HFFc6 (cell line): ENCODE results near the gene AKR1B1. TPM values are rescaled to one million over a fixed set of nuclear protein-coding genes. Genes with fewer than 3 reads are reported as not detected.
A peak's percentile ranks its signal among the peaks of the same experiment; 100 is the strongest.

Experiments used
- DNase-seq: peaks from one replicate; pipeline ENCODE4 v3.0.0-alpha.2; 2018
- H3K27ac Mint-ChIP-seq: 2 replicates; pipeline ENCODE4 v1.8.0; 2020; ENCODE audit warnings: mild to moderate bottlenecking, mixed read lengths
- H3K27me3 Mint-ChIP-seq: 2 replicates; pipeline ENCODE4 v1.8.0; 2021; ENCODE audit warnings: mild to moderate bottlenecking, moderate library complexity, mixed read lengths; ENCODE audit not compliant: insufficient read depth
- H3K36me3 Mint-ChIP-seq: 2 replicates; pipeline ENCODE4 v1.8.0; 2021; ENCODE audit warnings: low read depth, mixed read lengths
- H3K4me1 Mint-ChIP-seq: 2 replicates; pipeline ENCODE4 v1.8.0; 2020; ENCODE audit warnings: low read depth, mixed read lengths
- H3K4me3 Mint-ChIP-seq: 2 replicates; pipeline ENCODE4 v1.8.0; 2020; ENCODE audit warnings: mild to moderate bottlenecking, moderate library complexity, mixed read lengths
- H3K9me3 Mint-ChIP-seq: 2 replicates; pipeline ENCODE4 v1.8.0; 2020; ENCODE audit warnings: mild to moderate bottlenecking, mixed read lengths
- CTCF ChIP-seq: fragments of 200-600 bp; sonication (generic); IDR thresholded peaks from 2 replicates; pipeline ENCODE4 v1.5.0; 2021; ENCODE audit warnings: antibody characterized with exemption, mild to moderate bottlenecking
- total RNA-seq, 6 experiments: library from RNA; stranded (reverse); fragmentation: NEBNext Ultra II Directional; extraction: Animal tissue kit (Norgen Biotek cat#: 25700); gene quantifications; 2 replicates in 1 of 6; 3 replicates in 5 of 6; pipeline ENCODE4 v1.2.3, GENCODE V29; 2021

AKR1B1 gene
- total RNA-seq, 6 experiments from 2014 or later, result 208 to 232 (median 223) TPM

DNA sequence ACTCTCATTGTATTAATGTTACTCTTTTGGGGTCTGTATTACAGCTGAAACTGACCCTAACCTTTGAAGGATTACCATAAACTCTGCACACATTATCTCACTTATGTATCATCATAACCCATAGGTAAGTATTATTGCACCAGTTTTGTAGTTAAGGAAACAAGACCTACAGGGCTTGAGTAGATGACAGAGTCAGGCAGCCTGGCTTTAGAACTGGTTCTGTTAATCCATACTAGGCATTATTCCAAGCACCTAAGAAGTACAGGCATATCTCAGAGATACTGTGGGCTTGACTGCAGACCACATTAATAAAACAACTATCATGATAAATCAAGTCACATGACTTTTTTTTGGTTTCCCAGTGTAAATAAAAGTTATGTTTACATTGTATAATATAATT, 17.1 kb upstream of the AKR1B1 start:
- DNase-seq, result no peak
- no peak for TF ChIP-seq CTCF
- Mint-ChIP-seq H3K36me3 (peaks cover 6% of the 10 kb centered on the region; the same call in 1 of the 2 replicates), H3K27me3 (no peaks in the 10 kb centered on the region), H3K4me1 (peaks cover 63% of the 10 kb centered on the region), H3K4me3 (no peak overlapping the region), H3K27ac (no peak overlapping the region), H3K9me3 (peaks cover 5% of the 10 kb centered on the region; the same call in 1 of the 2 replicates)

GRCh38 chr7:134474828-134475227, 15.9 kb upstream of the AKR1B1 start:
- Mint-ChIP-seq H3K27ac (no peak overlapping the region), H3K4me3 (no peak overlapping the region), H3K36me3 (peaks cover 6% of the 10 kb centered on the region; the same call in 1 of the 2 replicates), H3K9me3 (peaks cover 10% of the 10 kb centered on the region; the same call in 1 of the 2 replicates), H3K27me3 (no peaks in the 10 kb centered on the region), H3K4me1 (peaks cover 57% of the 10 kb centered on the region)
- TF ChIP-seq CTCF, result no peak
- no peak for DNase-seq

GRCh38 chr7:134473861-134474291, 15.0 kb upstream of the AKR1B1 start:
- peaks cover 6% of the 10 kb centered on the region; the same call in 1 of the 2 replicates for H3K36me3 Mint-ChIP-seq
- peaks cover 52% of the 10 kb centered on the region for H3K4me1 Mint-ChIP-seq
- peak; percentile 46 for DNase-seq
- H3K27ac Mint-ChIP-seq, result peak overlapping the region; percentile 41
- no peak for TF ChIP-seq CTCF
- H3K27me3 Mint-ChIP-seq, result no peaks in the 10 kb centered on the region
- no peak overlapping the region for H3K4me3 Mint-ChIP-seq
- peaks cover 10% of the 10 kb centered on the region; the same call in 1 of the 2 replicates for H3K9me3 Mint-ChIP-seq

DNA sequence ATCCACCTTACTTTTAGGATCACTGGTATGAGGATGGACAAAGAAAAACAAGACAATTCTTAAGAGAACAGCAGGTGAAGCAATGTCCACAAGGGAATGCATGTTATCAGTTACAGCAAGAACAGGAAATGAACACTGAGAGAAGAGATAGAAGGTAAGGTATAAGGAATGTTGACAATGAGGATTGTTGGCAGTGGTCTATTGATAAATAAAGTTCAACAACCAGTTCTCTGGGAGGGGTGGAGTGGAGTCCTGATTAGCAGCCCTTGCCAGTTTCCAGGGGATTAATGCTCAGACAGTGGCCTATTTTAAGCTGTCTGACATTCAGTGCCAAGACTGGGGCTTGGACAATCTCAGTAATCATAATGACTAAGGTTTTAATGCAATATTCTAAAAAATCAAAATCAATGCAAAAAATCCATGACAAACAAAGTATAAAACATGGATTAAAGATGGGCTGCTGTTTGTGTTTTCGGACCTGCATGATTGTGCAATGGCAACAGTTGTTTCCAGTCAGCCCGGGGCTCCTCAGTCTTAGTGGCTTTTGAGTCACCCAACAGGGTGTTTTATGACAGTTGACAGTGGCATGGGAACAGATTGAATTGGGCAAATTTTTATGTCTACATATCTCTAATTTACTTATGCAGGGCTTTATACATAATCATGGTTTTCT, 13.8 kb upstream of the AKR1B1 start:
- peaks cover 10% of the 10 kb centered on the region; the same call in 1 of the 2 replicates for H3K9me3 Mint-ChIP-seq
- H3K4me1 Mint-ChIP-seq, result peaks cover 40% of the 10 kb centered on the region
- no peak for DNase-seq

DNA sequence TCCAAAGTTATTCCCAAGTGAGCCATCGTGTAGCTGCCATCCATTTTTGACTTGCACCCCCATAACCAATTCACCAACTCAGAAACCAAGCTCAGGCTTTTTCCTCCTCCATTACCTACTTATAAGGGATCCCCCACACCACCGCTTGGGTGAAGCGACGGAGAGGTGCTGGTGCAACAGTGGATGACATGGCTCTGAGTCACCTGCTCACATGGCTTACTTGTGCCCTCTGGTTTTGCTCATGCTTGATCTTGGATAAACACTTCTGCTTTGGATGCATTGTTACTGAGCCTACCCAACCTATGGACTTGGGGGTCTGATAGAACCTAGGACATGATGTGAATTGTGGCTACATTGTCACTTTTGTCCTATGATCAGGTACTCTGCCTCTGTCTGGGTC, 12.0 kb upstream of the AKR1B1 start:
- H3K4me1 Mint-ChIP-seq, result peaks cover 39% of the 10 kb centered on the region
- peaks cover 6% of the 10 kb centered on the region; the same call in 1 of the 2 replicates for H3K36me3 Mint-ChIP-seq
- peaks cover 10% of the 10 kb centered on the region; the same call in 1 of the 2 replicates for H3K9me3 Mint-ChIP-seq
- DNase-seq, result peak; percentile 80
- TF ChIP-seq CTCF, result no peak
- H3K27me3 Mint-ChIP-seq, result no peaks in the 10 kb centered on the region
- H3K4me3 Mint-ChIP-seq, result no peak overlapping the region
- no peak overlapping the region; the same call in 1 of the 2 replicates for H3K27ac Mint-ChIP-seq

More for the DNA sequence above, 13.8 kb upstream of the AKR1B1 start:
- H3K27ac Mint-ChIP-seq, result no peak overlapping the region; the same call in 1 of the 2 replicates
- H3K4me3 Mint-ChIP-seq, result no peak overlapping the region
- no peak for TF ChIP-seq CTCF
- peaks cover 6% of the 10 kb centered on the region; the same call in 1 of the 2 replicates for H3K36me3 Mint-ChIP-seq
- no peaks in the 10 kb centered on the region for H3K27me3 Mint-ChIP-seq
